Stimulated activated CD4-positive, alpha-beta T cell treated with anti-CD3 and anti-CD28 coated beads, Interleukin-12 subunit alpha, Interleukin-12 subunit beta, amount 100 ng/mL, for 24 hours (primary cell): ENCODE measurements around the gene MGAT4B.

ENCODE experiments used
- DNase-seq, 2 experiments: peaks; one replicate each; pipeline ENCODE4 v3.0.0-alpha.2; 2020; ENCODE audit warnings: low read depth in 2 of 2

The MGAT4B gene

DNA sequence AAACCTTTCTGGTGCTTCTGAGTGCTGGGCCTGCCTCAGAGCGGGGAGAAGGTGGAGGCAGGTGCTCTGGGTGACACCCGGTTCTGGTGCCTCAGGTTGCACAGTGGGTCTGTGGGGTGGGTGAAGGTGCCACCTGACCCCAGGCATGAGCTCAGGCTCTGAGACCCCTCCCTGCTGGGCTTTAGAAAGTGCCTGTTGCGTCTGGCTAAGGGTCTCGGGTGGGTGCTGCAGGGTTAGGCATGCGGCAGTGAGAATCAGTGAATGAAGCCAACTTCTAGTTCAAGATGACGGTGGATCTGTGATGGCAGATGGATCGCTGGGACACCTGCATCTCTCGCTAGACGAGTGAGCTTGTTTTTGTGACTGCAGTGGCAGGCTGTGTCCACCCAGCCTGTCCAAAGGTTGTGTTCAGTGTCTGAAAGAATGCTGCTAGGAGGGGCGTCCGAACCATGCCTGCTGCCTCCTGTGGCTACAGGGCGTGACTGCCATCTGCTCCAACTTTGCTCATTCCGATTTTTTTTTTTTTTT is 19.1 kb upstream of the MGAT4B start:
- DNase-seq = no peak

DNA sequence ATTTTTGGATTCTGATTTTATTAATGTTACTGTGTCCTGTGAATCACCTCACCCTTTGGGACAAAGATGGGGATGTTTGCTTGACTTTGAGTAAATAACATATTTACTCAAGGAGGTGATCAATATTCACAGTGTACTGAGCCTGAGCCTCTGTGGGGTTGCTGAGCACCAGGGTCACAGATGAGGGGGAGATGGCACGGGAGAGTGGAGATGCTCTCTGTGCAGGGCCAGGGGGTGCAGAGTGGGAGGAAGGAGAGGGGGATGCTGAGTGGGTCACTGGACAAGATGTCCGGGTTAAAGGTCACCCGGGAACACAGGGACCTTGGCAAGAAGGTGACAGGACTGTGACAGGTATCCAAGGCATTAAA is 18.1 kb upstream of the MGAT4B start:
- no peak for DNase-seq

DNA sequence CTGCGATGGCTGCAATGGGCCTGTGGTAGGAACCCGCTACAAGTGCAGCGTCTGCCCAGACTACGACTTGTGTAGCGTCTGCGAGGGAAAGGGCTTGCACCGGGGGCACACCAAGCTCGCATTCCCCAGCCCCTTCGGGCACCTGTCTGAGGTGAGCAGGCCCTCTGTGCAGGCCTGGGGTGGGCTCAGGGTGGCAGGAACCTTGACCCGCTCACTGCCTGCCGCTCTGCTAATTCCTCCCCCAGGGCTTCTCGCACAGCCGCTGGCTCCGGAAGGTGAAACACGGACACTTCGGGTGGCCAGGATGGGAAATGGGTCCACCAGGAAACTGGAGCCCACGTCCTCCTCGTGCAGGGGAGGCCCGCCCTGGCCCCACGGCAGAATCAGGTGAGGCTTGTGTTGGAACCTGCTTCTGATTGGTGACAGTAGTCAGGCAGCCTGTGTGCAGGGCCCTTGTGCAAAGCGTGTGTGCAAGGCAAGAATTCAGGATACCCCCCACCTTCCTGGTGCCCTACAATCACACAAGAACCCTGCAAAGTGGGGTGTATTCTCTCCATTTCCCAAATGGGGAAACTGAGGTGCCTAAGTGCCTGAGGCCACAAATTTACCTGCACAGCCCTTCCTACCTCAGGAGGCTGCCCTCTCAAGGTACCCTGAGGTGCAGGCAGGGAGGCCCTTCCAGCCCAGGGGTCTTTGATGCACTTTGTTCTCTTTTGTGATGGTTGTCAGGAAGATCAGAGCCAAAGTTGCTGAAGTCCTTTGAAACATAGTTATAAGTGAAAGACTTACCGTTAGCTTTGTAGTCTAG is 17.5 kb upstream of the MGAT4B start:
- no peak for DNase-seq

DNA sequence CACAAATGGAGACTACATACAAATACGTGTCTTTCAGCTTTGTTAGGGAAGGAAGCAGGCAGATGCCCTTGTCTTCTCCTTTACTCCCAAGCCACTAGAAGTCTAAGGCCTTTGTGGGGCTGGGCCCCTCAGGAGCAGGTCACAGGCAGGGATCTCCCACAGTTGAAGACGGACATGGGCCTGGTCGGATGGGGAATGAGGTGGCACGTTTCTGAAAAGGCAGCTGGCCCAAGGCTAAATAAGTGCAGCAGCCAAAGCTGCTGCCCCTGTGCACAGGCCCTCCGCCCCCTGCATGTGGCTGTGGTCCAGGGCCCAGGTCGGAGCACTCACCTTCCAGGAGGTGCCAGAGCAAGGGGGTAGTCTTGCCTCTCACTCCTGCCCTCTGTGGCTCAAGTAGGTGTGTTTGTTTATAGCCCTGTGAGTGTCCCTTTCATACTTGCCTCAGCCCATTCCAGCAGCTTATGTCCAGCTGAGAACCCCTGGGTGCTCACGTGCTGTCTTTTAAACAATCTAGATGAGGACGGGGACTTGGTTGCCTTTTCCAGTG is 15.9 kb upstream of the MGAT4B start:
- no peak for DNase-seq

DNA sequence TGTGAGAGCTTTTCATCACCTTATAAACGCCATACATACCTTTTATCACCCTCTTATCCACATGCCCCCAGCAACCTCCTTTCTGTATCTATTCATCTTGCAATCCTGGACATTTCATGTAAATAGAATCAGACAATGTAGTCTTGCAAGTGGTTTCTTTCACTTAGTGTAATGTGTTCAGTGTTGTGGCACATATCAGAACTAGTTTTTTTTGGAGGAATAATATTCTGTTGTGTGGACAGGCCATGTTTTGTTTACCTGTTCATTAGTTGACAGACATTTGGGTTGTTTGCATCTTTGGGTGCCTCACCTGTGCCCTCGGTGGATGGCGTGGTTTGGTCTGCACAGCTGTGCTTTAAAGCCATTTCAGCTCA is 15.4 kb upstream of the MGAT4B start:
- DNase-seq = no peak

DNA sequence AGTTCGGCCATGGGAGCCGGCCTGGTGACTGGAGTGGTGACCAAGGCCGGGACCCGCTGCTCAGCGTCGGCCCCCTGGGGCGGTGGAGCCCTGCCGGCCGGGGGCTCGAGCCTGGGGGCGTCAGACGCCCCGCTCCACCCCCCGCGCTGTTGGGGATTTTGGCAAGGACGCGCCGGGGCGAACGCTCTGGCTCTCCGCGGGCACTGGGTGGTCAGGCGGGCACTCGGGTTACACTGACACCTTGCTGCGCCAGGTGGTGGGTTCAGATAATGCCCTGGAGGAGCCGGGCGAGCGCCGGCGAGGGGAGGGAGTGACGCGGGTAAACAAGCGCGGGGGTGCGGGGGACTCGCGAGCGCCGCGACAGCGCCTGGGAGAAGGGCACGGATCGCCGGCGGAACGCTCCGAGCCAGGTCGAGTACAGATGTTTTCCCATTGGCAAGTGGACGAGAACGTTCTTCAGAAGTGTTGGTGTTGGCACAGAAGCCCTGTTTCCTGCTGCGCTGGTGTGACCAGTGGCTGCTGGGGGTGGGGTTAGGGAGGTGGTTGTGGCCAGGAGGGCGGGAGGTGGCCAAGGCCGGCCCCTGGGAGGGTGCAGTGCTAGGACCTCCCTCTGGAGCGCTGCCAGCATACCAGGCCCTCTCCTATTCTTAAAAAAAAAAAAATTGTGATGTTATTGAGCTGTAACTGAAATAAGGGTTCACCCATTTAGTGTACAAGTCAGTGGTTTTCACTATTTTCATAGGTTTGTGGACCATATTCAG is 14.8 kb upstream of the MGAT4B start:
- DNase-seq = peak; percentile 61 to 81

DNA sequence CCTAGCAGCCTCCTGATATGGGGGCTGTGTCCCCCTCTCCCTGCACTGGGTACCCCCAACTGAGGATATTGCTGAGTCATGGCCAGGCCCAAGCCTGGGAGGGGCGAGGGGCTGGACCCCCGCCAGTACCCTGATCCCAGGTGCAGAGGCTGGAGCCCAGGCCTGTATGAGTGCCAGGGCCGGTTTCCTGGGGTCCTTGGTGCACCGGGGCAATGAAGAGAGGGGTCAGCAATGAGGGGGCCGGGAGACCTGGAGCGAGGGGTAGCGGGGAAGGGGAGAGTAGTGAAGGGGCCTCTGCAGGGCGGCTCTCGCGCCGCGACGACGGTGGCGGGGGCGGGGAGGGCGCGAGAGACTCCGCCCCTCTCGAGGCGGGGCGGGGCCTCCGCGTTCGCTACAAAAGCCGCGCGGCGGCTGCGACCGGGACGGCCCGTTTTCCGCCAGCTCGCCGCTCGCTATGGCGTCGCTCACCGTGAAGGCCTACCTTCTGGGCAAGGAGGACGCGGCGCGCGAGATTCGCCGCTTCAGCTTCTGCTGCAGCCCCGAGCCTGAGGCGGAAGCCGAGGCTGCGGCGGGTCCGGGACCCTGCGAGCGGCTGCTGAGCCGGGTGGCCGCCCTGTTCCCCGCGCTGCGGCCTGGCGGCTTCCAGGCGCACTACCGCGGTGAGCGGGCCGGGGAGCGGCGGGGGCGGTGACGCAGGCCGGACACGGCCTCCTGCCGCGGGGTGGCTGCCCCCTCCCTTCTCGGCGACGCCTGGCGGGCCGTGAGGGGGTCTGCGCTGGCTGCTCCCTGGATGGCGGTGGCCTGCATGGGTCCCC is 14.0 kb upstream of the MGAT4B start, which contains the start of gene SQSTM1:
TSS of gene SQSTM1 (plus strand) at position 423 of the 815 bp plus-strand sequence. CDS start at position 455, 32 bp downstream.
- DNase-seq = peak; percentile 64 to 73

DNA sequence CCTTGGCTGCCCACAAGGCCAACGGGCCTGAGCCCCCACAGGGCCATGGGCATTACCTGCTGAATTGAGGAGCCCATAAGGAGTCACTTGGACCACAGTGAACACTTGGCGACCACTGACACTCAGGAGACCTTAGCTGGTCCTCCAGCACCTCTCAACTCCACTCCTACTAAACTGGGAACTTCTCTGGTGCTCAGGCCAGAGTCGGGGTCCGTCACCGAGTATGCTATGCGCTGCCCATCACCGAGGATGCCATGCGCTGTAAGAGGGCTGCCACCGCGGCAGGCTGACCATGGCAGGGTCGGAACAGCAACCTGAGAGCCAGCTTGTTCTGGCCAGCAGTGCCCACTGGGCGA is 13.4 kb upstream of the MGAT4B start:
- no peak for DNase-seq

DNA sequence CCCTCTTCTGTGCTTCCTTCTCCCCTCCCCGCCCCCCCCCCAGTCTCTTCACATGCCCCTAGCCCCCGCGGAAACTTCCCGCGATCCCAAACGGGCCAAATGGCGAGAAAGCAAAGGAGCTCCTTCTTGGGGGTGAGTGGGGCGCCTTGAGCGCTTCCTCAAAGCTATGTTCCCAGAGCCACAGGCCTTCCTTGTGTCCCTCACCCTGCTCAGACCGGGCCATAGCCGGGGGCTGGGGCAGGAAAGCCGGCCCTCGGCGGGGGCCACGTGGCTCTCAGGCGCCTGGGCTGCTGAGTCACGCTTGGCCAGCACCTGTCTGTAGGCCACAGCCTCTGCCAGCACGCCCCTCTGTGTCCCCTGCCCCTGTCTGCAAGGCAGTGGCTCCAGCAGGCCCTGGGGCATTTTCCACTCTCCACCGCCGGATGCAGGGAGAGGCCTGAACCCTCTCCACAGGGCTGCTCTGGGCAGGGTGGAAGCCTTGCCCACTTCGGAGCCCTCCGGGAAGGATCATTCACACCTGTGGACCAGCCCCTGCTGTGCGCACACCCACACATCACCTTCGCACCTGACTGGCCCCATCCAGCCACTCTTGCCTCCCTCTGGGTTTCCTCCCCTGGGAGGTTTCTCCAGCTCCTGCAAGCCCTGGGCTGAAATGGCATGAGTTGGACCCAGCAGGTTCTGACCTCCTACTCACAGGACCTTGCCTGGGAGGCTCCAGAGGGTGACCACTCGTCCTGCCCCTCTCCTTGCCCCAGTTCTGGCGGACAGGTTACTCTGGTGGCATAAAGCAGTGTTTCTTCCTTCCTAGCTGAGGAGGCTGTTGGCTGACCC is 12.8 kb upstream of the MGAT4B start:
- DNase-seq = no peak

DNA sequence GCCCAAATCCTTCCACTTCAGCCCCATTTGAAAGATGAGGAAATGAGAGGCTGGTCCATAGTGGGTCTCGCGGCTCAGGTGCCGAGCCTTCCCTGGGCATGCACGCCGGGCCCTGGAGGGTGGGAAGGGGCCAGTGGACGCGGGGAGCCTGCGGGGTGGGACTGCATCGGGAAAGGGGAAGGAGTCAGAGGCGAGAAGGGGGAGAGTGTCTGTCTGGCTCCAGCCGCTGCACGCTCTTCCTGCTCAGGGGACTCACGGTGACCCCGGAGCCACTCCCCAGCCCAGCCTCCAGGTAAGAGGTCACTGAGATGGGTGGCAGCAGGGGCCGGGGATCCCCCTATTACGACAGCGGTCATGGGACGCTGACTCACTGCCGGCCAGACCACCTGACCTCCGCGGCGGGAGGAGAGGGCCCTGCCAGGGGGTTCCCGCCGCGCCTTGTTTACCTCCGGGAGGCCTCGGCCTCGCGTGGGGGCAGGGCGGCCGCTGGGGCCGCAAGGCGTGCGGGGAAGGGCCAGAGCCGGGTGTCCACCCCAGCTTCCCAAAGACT is 12.2 kb upstream of the MGAT4B start:
- peak in 1 of 2 experiments; percentile 66 for DNase-seq

DNA sequence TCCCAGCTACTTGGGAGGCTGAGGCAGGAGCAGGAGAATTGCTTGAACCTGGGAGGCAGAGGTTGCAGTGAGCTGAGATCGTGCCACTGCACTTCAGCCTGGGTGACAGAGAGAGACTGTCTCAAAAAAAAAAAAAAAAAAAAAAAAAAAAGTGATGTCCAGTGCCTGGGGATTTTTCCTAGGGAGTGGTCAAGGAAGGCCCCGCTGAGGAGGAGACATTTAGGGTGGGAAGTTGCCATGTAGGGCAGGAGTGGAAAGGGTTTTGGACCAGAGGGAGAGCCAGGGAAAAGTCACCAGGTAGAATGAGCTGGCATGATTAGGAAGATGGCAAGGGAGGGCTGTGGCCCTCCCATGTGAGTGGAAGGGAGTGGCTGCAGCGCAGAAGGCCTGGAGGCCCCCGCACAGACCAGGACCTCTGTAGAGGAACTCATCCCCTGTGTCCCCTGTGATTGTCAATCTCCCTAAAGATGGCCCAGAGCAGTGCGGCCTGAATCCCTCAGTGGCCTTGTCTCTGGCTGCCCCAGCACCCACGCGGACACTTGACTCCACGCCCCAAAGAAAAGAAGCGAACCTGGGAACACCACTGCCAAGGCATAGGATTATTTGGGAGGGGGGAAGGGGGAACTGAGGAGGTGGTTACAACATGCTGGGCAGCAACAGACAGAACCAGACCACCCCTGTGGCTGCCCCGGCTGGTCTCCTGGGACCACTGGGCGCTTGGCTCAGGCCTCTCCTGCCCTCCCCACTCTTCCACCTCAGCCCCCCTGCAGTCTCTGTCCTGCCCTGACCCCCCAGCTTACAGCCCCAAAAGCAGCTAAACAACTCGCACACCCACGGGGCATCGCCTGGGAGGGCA is 11.5 kb upstream of the MGAT4B start:
- no peak for DNase-seq

DNA sequence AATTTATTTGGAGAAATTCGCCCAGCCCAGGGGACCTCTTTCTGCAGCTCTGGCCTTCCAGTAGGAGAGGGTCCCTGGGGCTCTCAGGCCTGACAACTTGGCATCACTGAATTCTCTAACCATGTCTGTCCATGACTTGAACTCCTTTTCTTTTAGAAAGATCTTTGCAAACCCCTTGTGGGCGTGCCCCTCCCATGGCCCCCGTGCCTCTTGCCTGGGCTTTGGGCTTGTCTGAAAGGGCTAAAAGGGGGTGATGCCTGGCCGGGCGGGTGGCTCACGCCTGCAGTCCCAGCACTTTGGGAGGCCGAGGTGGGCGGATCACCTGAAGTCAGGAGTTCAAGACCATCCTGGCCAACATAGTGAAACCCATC is 10.8 kb upstream of the MGAT4B start:
- DNase-seq = no peak

DNA sequence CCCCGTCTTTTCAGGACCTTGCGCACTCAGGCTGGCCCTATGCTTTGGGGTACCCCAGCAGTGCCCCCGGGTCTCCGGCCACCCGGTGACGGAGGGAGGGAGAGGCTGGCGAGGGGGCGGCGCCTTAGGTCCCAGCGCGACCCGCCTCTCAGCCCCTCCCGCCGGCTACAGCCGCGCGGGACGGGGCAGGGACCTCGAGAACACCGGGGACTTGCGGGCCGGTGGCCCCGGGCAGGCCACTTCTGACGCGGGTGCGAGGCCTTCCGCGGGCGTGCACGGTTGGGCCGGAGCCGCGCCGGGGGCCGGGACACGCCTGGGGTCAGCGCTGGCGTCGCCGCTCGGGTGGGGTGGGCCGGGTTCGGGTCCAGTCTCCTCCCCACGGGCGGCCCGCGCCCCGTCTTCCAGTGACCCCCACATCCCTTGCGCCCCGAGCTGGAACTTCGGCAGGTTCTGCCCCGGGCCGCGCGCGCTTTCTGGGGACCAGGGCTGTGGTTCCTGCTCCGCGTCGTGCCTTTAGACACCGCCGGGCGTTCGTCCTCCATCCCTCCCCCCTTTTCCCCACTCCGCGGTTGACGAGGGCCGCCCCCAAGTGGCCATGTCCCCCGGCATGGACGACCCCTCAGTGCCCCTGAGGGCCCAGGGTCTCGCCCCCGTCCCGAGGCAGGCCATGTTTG is 10.3 kb upstream of the MGAT4B start:
- DNase-seq = no peak

DNA sequence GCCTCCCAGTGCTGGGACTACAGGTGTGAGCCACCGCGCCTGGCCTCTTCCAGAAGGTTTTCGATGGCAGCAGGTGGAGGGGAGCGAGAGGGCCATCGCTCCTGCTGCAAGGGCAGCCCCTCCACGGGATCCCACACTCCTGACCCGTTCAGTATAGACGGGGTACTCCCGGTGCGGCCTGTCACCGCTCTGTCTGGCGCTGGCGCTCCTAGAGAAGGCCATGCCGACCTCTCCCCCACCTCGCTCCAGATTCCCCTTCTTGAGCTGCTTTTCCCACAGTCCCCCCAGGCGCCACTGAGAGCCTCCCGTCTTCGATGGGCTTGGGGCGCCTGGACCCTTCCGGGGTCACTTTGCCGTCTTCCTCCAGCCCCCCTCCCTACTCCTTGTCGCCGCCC is 9.7 kb upstream of the MGAT4B start:
- no peak for DNase-seq

DNA sequence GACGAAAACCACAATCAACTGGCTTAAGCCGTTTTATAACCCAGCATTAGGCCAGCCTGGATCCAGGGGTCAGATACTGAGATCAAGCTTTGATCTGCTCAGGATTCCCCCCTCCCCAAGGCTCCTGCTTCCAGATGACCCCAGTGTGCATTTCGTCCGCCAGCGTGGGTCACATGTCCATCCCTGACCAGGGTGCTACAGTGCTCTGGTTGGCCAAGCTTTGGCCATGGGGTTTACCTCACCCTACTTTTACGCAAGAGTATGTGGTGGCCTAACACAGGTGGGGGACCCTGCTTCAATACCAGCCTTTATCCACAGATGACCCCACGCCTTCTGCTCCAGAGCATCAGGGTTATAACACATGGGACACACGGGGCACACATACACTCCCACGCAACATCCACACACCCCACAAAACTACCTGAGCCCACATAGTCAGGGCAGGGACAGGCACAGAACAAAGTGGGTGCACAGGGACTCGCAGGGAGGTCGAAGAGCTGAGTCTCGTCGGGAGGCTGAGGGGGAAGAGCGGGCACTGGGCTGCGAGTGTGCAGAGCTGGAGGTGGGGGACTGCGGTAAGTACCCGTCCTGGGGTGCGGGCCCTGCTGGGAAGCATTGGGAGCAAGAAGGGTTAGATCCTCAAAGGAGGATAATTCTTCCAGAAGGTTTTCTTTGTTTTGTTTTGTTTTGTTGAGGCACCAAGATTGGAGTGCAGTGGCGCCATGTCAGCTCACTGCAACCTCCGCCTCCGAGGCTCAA is 9.0 kb upstream of the MGAT4B start:
- DNase-seq = no peak

DNA sequence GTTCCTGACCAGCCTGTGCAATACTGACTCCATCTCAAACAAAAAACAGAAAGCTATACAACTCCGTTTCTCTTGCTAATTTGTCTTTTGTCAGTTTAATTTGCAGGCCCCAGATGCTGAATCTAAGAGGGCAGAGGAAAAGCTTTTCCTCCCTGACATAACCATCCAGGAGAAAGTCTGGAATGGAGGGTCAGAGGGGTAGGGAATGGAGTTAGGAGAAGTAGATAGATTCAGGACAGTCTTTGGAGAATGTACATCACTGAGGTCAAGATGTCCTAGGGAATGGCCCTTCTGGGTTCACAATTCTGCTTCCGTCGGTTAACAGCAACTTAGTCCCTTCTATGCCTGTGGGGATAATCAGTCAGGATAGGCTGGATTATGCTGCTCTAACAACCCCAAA is 7.4 kb upstream of the MGAT4B start:
- no peak for DNase-seq

DNA sequence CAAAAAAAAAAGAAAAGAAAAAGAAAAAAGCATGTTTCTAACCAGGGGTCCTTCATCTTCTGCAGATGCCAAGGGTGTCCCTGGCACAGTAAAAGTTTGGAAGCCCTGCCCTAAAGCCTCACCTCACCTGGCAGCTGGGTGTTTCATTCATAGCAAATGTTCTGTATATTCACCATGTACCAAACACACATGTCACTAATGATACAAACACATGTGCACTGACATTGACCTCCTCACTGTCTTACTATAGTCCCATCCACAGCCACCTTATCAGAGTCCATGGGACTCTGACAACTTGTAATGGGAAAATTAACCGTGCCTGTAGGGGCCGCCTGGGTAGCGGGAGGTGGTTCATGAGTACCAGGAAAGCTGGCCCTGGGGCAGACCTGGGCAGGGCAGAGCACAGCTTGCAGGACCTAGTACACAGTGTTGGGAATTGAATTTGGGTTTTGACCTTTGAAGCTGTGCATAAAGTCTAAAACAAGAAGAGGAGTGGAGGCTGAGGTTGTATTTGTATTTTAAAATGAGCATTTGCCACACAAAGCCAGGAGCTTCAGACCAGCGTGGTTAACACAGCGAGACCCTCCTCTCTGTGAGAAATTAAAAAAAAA is 6.4 kb upstream of the MGAT4B start:
- DNase-seq = no peak
